ENCODE measurements around the gene SPARC.

DNA sequence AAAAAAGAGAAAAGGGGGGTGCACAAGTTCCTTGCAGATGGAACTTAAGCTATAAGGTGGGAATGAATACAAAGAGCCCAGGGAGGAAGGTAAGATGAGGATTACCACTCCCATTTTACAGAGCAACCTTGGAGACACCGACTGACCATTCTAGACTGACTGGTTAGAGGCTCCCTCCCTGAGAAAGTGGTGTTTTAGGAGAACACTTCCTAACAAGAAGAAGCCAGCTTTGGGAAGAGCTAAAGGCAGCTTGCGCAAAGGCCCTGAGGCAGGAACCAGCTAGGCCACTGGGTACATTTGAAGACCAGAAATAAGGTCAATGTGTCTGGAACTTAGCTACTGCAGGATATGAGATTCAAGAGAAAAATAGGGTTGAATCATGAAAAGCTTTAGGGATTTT lies 38.6 kb downstream of the SPARC start:
- TF ChIP-seq CTCF (conservative IDR thresholded peaks at IDR 0.05; ENCODE audit: low read depth, low read length) (no peak), EZH2 (IDR thresholded peaks at IDR 0.05; ENCODE audit: borderline replicate concordance, low read depth, low read length, poor library complexity, severe bottlenecking) (no peak)

Data from A673 (cell line).